ENCODE data around the gene AHSG.

GRCh38 chr3:186592682-186593081 lies 20.2 kb upstream of the AHSG start:
- TF ChIP-seq POLR2AphosphoS5 (IDR thresholded peaks at IDR 0.05) (no peak), CTCF (IDR thresholded peaks at IDR 0.05 in 8 of 11, conservative IDR thresholded peaks at IDR 0.05 in 3 of 11) (no peak), POLR2A (IDR thresholded peaks at IDR 0.05) (no peak)
